Cerebellar cortex (tissue), 1 donor: ENCODE results near the gene FAM222B.
A peak's percentile ranks its signal among the peaks of the same experiment; 100 is the strongest.
"Not testable (repeated sequence)": the region's sequence is repeated elsewhere in the genome, so short reads cannot be mapped to it uniquely, and the experiment has no call there.

Experiments used
- DNase-seq: peaks from one replicate; pipeline ENCODE4 v3.0.0-alpha.2; 2015; ENCODE audit warnings: low spot score

Gene FAM222B

GRCh38 chr17:28745786-28746411, 96.7 kb downstream of the FAM222B start:
- DNase-seq, result no peak

DNA sequence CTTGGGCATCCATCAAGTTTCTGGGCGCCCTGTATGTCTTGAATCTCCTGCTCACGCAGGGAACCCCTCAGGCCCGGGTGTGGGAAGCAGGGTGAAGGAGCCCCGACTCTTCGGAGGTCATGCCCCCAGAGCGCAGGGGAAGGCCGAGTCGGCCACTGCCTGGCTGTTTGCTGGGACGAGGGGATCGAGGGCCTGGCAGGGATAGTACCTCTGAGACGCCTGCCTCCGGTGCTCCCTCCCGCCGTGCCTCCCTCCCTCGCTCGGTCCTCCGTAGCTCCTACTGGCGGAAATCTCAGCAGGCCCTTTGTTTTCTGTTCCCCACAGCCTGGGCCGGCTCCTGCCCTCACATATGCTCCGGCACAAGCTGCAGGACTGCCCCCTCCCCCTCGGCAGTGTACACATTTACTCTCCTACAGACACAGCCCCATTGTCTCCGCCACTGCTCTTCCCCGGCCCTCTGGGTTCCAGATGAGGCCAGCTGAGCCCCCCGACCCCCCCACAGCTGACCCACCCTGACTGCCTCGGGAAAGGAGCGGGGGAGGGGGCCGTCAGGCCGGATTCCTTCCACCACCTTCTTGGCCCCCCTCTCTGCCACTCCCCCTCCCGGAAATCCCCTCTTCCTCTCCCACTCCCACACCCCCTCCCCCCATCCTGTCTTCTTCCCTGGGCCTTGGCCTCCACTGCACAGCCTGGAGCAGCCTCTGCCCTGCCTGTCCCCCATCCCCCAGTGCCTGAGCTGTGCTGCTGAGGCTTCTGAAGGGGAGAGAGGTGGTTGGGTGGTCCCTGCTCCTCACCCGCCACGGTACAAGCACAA, 97.4 kb downstream of the FAM222B start:
- DNase-seq, result peak; percentile 62

GRCh38 chr17:28744104-28744971, 98.3 kb downstream of the FAM222B start:
- DNase-seq, result peak; percentile 24

- DNase-seq, result peak; percentile 72
These were observed 99.1 kb downstream of the FAM222B start, which contains the start of gene TRAF4 for GRCh38 chr17:28743243-28744103. Gene TRAF4 (plus strand): TSS chr17:28744011. CDS start chr17:28744113, 102 bp downstream.

- no peak for DNase-seq
These were observed 100.9 kb downstream of the FAM222B start for GRCh38 chr17:28741358-28742349.

DNA sequence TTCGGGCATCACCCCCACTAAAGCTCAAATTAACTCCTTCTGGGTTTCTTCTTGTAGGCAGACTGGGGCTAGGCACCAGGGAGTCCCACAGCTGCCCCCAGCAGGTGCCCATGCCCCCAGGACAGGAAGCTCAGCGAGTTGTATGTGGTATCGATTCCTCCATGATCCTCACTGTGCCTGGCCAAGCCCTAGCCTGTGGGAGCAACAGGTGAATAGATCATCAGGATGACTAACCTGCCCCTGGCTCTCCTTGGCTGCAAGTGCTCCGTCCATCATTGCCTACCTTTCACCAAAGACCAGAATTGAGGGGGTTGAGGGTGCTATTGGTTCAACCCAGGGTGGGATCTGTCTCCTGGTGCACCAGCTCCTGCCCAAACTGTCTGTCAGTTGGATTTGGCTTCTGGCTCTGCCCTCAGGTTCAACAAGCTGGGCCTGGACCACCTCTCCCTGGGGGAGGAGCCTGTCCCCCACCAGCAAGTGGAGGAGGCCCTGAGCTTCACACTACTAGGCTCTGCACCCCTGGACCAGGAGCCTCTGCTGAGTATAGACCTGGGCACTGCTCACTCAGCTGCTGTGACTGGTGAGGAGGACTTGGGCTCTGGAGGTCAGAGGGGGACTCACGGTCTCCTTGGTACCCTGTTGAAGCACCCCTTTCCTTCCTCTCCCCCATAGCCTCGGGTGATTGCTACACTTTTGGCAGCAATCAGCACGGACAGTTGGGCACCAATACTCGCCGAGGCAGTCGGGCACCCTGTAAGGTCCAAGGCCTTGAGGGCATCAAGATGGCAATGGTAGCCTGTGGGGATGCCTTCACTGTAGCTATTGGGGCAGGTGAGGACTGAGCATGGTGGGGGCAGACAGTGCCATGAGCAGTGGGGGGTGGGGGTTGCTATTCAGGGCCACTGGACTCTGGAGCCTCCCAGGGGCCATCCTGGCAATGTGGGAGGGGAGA, 101.9 kb downstream of the FAM222B start:
- no peak for DNase-seq

DNA sequence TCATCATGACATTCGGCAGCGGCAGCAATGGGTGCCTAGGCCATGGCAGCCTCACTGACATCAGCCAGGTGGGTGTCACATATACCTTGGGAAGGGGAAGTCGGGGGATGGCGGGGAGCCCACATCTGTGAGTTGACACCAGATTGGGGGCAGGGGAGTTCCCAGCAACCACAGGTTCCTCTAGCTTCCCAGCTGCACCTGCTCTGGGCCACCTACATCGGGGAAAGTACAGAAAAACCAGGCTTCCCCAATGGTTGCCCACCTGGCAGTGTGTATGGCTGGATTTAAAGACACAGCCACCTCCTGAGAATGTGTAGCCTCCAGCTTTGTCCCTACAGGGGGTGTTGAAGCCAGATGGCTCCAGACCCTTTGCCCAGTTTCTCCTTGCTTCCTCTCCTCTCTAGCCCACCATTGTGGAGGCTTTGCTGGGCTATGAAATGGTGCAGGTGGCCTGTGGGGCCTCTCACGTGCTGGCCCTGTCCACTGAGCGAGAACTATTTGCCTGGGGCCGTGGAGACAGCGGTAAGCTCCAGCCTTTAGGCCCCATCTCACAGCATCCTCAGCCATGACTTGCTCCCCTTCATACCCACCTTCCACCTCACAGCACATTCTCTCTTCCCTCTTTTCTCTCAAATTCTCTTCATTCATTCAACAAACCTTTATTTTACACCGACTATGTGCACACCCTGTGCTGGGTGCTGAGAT, 103.8 kb downstream of the FAM222B start:
- DNase-seq, result no peak

GRCh38 chr17:28737770-28738679, 104.6 kb downstream of the FAM222B start:
- no peak for DNase-seq

DNA sequence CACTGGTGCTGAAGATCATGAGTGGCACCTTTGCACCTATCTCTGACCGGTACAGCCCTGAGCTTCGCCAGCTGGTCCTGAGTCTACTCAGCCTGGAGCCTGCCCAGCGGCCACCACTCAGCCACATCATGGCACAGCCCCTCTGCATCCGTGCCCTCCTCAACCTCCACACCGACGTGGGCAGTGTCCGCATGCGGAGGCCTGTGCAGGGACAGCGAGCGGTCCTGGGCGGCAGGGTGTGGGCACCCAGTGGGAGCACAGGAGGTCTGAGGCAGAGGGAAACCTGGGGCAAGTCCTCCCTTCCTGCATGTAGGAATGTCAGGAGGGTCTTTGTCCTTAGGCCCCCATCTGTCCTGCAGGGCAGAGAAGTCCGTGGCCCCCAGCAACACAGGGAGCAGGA, 105.3 kb downstream of the FAM222B start:
- DNase-seq, result no peak

DNA sequence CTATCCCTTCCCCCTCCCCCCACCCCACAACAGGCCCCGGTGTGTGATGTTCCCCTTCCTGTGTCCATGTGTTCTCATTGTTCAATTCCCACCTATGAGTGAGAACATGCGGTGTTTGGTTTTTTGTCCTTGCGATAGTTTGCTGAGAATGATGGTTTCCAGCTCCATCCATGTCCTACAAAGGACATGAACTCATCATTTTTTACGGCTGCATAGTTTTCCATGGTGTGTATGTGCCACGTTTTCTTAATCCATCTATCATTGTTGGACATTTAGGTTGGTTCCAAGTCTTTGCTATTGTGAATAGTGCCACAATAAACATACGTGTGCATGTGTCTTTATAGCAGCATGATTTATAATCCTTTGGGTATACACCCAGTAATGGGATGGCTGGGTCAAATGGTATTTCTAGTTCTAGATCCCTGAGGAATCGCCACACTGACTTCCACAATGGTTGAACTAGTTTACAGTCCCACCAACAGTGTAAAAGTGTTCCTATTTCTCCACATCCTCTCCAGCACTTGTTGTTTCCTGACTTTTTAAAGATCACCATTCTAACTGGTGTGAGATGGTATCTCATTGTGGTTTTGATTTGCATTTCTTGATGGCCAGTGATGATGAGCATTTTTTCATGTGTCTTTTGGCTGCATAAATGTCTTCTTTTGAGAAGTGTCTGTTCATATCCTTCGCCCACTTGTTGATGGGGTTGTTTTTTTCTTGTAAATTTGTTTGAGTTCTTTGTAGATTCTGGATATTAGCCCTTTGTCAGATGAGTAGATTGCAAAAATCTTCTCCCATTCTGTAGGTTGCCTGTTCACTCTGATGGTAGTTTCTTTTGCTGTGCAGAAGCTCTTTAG, 106.4 kb downstream of the FAM222B start:
- DNase-seq, result not testable (repeated sequence)

GRCh38 chr17:28735242-28735722, 107.3 kb downstream of the FAM222B start:
- DNase-seq, result no peak

GRCh38 chr17:28734712-28735241, 107.8 kb downstream of the FAM222B start:
- no peak for DNase-seq

DNA sequence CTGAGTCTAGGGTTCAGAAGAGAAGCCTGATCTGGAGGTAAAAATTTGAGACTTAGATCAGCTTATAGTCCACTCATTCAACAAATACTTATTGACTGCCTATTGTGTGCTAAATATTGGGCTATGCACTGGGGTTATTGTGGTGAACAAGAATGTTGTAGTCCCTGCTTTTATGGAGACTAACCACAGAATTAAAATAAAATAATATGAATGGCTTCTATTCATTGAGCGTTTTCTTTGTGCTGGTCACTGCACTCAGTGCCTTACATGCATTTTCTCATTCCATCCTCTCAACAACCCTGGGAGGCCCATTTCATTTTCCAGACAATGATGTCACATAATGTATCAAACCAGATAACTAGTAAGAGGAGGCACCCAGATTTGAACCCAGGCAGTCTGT, 109.2 kb downstream of the FAM222B start:
- no peak for DNase-seq

GRCh38 chr17:28729950-28730330, 112.7 kb downstream of the FAM222B start:
- DNase-seq, result no peak

GRCh38 chr17:28728364-28729200, 114.0 kb downstream of the FAM222B start, which contains the start of gene NEK8:
Gene NEK8 (plus strand): TSS chr17:28728788. CDS start chr17:28728814, 26 bp downstream.
- DNase-seq, result peak; percentile 88
